GM18873 (cell line): ENCODE data around the gene COPZ2.
"Not testable (repeated sequence)": the region's sequence is repeated elsewhere in the genome, so short reads cannot be mapped to it uniquely, and the experiment has no call there.

Experiments used
- ATAC-seq: cut with Tn5 transposase; IDR thresholded peaks from one replicate; pipeline ENCODE4 v1.9.1; 2021; ENCODE audit warnings: mild to moderate bottlenecking, moderate library complexity, moderate number of reproducible peaks; ENCODE audit not compliant: unreplicated experiment, low FRiP score

Gene COPZ2, protein sequence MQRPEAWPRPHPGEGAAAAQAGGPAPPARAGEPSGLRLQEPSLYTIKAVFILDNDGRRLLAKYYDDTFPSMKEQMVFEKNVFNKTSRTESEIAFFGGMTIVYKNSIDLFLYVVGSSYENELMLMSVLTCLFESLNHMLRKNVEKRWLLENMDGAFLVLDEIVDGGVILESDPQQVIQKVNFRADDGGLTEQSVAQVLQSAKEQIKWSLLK

DNA sequence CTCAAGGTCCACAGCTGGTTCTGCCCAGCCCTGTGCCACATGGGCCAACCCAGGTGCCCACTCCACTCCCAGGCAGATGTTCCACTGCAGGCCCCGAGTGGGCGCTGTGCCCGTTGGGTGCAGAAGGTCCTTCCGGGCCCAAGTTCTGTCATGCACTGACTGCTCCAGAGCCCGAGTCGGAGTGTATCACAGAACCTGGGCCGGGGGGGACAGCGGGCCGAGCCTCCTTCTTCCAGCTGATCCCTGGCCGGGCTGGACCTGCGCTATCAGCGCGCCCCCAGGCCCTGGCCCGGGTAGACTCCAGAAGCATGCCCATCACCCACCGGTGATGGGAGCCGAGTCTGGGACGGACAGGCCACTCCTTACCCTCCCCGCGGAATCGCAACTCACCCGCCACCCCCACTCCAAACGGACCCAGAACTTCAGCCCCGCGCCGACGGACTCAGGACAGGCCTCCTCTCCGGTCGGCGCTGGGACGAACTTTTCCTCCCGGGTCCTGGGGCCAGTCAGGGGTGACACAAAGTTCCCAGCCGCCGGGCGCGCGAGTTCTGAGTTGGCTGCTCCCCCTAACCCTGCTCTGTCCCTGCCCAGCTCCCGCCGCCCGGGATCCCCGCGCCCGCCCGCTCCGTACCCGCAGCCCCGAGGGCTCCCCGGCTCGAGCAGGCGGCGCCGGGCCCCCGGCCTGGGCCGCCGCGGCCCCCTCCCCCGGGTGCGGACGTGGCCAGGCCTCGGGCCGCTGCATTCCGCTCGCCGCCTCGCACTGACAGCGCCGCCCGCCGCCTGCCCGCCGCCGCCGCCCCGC is at the start of gene COPZ2:
Gene COPZ2 (minus strand): TSS at position 762 of the 802 bp plus-strand sequence. CDS start 20 bp downstream, at position 742.
- no peak for ATAC-seq

DNA sequence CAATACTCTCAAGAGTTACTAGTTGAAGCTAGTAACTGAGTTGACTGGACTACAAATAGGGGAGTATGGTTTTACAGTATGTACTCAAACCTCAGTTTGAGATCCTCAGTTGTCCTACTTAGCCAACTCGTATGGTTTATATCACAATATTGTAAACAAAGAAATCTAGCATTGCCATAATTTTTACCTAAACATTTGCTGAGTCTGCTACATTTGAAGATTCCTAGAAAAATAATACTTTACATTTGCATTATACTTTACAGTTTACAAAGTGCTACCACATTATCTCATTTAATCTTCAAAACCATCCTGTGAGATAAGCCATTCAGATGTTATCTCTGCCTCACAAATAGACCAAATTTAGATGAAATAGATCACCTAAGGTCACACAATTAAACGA is 47.3 kb upstream of the COPZ2 start:
- ATAC-seq: no peak

DNA sequence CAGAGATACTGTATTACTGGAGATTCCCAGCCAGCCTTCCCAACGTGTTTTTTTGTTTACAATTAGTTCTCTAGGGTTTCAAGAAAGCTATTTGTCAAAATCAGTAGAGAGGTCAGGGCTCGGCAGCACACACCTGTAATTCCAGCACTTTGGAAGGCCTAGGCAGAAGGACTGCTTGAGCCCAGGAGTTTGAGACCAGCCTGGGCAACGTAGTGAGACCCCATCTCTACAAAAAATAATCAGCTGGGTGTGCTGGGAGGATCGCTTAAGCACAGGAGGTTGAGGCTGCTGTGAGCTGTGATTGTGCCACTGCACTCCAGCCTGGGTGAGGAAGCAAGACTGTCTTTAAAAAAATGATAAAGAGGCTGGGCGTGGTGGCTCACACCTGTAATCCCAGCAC is 44.3 kb upstream of the COPZ2 start:
- ATAC-seq: no peak

DNA sequence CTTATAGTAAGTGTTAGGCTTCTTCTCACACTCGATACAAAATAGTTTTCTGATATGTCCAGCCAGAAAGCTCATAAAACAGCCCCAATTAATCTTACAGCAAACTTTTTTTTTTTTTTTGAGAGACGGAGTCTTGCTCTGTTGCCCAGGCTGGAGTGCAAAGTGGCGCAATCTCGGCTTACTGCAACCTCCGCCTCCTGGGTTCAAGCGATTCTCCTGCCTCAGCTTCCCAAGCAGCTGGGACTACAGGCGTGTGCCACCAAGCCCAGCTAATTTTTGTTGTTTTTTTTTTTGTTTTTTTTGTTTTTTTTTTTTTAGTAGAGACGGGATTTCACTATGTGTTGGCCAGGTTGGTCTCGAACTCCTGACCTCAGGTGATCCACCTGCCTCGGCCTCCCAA is 39.6 kb upstream of the COPZ2 start:
- not testable (repeated sequence) for ATAC-seq

DNA sequence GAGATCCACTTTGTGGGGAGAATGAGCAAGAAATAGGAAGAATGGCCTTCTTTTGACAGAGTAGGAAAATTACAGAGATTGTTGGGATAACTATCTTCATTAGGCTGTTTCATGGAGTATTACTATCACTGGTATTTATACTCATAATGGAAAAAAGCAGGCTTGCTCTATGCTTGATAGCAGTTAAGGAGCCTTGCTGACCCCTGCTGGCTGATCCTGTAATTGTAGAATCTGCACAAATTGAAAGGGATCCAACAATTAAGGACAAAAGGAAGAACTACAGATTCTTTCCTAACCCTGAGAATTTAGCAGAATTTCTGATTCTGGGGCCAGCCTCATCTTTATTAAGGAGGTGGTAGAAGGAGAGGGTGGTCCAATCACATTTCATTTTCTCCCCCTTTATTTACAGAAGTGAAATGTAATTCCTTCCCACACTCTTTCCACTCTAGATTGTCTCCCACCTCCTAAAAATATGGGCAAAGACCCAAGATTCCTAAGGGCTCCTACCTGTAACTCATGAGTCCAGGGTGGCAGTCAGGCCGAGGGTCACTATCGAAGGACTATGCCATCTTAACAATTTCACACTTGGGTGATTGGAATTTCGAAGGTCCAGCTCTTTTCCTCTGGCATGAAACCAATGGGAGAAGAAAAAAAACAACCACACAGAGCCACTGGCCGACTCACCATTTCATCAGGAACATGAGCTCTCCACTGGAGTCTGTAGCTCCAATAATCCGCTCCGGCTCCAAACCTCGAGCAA is 36.9 kb upstream of the COPZ2 start:
- ATAC-seq: no peak

DNA sequence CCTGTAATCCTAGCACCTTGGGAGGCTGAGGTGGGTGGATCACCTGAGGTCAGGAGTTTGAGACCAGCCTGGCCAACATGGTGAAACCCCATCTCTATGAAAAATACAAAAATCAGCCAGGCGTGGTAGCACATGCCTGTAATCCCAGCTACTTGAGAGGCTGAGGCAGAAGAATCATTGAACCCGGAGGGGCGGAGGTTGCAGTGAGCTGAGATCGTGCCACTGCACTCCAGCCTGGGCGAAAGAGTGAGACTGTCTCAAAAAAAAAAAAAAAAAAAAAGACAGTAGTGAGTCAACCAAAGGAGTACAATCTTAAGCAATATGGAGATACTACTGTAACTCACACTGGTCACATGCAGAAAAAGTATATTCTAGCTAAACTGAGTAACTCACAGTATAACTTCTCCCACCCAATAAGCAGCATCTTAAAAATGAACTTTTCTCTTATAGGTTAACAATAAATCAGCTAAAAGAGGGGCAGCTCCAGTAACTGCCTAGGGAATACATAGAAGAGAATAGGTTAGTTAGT is 36.0 kb upstream of the COPZ2 start:
- ATAC-seq: not testable (repeated sequence)

DNA sequence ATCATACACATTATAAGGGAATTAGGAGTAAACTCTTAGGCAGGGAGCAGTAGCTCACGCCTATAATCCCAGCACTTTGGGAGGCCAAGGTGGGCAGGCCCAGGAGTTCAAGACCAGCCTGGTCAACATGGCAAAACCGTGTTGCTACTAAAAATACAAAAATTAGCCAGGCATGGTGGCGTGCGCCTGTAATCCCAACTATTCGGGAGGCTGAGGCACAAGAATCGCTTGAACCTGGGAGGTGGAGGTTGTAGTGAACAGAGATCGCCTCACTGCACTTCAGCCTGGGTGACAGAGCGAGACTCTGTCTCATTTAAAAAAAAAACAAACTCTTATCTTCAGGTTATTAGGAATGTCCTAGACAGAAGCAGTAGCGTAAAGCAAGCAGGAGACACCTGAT is 35.2 kb upstream of the COPZ2 start:
- ATAC-seq: not testable (repeated sequence)

DNA sequence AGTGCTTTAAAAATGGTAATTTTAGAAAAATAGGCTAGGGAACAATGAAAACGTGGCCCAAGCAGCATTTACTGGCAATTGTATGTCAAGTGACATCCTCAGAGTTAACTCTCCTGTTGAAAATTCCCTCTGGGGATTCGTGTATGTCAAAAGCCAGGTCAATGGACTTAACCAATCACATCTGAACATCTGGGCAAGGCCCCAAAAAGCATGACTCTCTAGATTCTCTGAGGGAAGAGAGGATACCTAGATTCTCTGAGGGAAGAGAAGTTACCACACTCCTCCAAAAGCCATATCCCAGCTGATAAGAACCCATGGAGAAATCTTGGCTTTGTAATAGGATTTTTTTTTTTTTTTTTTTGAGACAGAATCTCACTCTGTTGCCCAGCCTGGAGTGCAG is 34.1 kb upstream of the COPZ2 start:
- no peak for ATAC-seq

DNA sequence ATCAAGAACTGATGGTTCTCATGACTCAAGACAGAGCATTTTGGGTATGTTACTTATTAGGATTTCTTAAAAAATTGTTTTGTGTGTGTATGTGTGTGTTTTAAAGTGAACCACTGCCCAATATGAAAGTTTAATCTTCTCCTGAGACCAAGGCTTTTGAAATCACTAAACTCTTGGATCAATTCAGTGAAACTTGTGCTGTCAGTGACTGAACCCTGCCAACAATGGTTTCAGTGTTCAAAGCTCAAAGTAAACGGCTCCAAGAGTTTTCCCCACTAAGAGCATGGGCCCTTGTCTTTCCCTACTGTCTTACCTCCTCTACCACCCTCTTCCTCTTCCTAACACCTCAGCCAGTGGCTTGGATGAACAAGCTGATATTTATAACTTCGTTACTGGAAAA is 32.6 kb upstream of the COPZ2 start:
- no peak for ATAC-seq

DNA sequence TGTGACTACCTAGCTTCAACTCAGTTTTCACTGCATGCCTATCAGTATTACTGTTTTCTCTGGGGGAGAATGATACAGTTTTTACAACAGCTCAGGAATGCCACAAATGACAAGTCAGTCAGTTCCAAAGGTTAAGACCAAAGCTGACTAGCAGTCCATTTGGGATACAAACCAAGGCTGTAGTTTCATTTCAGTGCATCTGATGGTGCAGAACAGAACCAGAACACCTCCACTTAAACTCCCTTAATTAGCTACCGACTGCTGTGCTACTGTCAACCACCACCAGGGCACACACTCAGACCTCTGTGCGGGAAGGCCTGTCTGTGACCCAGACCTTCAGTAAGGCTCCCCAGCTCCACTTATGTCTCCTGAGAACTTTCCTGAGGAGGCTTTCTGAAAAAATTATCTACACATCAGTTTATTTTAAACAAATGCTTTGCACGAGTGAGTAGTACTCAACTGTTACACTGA is 30.9 kb upstream of the COPZ2 start:
- no peak for ATAC-seq

DNA sequence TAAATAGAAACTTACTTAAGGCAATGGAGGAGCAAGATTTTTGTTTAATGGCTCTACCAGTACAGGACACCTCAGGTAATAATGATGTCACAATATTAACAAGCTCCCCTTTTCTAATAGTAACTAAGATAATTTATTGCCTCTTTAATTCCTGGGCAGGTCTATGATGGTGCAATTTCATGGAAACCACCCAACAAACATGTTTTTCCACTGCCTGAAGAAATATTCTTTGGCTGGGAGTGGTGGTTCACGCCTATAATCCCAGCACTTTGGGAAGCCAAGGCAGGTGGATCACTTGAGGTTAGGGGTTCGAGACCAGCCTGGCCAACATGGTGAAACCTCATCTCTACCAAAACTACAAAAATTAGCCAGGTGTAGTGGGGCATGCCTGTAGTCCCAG is 30.2 kb upstream of the COPZ2 start:
- not testable (repeated sequence) for ATAC-seq

DNA sequence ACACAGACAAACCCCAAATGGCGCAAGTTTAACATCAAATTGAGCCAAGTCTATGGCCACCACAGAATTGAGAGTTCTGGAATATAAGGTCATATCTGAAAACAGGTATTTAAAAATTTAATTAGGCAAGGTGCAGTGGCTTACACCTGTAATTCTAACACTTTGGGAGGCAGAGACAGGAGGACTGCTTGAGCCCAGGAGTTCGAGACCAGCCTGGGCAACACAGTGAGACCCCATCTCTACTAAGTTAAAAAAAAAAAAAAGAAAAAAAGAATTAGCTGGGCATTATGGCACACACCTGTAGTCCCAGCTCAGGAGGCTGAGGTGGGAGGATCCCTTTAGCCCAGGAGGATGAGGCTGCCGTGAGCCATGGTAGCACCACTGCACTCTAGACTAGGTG is 29.6 kb upstream of the COPZ2 start:
- no peak for ATAC-seq

DNA sequence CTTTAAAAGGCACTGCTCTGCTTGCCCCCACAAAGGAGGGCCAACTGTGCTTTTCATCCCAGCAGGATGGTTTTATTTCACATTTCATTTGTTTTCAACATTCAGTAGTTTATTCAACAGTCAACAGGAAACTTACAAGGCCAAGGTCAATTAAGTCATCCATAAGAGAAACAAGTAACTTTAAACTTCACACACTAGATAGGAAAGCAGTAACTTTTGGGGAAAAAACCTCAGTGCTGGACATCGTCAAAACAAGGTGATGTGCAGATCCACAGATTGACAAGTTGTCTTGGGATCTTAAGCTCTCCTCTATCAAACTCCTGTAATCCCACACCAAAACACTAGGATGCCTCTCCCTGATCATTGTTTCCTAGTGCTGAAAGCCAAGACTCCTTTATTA is 29.1 kb upstream of the COPZ2 start:
- ATAC-seq: no peak

DNA sequence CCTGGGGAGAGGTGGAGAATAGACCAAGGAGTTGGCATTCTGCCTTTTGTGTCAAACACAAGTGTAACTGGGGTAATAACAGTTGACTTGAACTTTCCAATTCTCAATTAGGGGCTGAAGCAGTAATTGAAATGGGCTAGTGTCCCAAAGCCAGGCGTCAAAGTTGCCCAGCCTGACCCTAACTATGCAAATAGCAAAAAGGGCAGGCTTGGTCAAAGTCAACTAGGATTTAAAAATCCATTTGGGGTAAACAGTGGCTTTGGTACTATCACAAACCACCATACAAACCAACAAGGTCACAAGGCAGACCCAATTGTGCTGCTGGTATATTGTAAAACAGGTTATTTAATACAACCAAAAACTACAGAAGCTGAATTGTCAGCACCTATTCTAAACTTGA is 28.6 kb upstream of the COPZ2 start:
- no peak for ATAC-seq

DNA sequence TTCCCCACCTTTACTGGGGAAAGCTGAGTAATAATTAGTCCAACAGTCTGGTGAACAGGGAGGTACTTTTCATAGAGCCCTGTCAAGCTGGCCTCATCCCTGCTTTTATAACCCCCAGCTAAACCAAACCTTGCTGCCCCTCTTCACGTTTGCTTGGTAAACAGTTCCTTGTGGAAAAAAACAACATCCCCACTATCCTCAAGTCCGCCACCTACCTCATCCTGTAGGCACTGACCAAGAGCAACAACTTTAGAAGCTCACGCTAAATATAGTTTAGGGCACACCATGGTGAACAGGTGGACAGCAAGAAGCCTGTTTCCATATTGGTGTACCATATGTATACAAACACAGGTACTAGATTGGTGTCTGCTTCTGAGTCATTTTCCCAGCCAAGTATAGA is 27.0 kb upstream of the COPZ2 start:
- no peak for ATAC-seq

DNA sequence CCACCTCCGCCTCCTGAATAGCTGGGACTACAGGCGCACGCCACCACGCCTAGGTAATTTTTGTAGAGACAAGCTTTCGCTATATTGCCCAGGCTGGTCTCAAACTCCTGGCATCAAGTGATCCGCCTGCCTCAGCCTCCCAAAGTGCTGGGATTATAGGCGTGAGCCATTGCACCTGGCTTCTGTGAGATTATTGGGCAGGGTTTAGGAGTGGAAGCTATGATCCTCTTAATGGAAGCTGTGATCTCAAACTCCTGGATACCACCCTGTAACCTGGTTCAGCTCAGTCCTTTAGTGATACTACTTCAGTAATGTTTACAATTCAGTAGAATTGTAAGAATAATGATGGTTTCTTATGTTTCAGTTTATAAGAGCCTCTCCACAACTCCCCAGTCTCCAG is 24.7 kb upstream of the COPZ2 start:
- ATAC-seq: no peak

DNA sequence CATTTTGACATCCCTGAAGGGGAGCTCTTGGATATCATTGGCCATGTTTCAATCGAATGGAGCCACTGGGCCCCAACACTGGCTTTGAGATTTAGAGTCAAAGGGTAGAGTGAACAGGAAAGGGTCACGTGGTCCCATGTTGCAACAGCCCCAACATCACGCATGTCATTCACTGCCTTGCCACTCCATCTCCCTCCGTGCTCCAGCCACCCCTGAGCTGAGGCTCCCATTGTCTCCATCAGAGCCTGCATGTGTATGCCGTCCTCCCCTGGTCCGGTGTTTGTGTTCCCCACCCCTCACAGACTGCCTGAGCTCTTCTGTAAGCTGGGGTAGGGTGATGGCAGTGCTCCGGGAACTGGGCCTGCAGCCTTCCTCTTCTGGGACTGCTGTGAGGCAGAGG is 22.7 kb upstream of the COPZ2 start:
- no peak for ATAC-seq

DNA sequence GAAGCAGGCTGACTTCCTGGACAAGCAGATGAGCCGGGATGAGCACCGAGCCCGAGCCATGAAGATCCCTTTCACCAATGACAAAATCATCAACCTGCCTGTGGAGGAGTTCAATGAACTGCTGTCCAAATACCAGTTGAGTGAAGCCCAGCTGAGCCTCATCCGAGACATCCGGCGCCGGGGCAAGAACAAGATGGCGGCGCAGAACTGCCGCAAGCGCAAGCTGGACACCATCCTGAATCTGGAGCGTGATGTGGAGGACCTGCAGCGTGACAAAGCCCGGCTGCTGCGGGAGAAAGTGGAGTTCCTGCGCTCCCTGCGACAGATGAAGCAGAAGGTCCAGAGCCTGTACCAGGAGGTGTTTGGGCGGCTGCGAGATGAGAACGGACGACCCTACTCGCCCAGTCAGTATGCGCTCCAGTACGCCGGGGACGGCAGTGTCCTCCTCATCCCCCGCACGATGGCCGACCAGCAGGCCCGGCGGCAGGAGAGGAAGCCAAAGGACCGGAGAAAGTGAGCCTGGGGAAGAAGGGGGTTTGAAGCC is 21.6 kb upstream of the COPZ2 start:
- ATAC-seq: no peak

DNA sequence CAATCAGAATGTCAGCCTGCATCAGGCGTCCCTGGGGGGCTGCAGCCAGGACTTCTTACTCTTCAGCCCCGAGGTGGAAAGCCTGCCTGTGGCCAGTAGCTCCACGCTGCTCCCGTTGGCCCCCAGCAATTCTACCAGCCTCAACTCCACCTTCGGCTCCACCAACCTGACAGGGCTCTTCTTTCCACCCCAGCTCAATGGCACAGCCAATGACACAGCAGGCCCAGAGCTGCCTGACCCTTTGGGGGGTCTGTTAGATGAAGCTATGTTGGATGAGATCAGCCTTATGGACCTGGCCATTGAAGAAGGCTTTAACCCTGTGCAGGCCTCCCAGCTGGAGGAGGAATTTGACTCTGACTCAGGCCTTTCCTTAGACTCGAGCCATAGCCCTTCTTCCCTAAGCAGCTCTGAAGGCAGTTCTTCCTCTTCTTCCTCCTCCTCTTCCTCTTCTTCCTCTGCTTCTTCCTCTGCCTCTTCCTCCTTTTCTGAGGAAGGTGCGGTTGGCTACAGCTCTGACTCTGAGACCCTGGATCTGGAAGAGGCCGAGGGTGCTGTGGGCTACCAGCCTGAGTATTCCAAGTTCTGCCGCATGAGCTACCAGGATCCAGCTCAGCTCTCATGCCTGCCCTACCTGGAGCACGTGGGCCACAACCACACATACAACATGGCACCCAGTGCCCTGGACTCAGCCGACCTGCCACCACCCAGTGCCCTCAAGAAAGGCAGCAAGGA is 21.0 kb upstream of the COPZ2 start:
- ATAC-seq: no peak

DNA sequence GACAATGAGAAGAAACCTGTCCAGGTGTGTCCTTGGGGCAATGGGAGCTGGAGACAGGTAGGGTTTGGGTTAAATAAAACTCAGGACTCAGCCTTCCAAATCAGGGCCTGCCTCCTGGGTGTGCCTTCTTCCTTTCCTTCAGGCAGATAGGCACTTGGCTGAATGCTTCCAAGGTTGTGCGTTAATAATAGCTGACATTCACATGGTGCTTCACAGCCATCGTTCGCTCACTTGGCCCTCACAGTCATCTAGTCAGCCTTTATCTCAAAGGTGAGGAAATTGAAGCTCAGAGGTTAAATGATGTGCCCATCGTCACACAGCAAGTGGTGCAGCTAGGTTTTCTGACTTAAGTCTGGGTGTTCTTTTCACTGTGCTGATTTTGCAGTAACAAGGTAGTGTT is 20.0 kb upstream of the COPZ2 start:
- ATAC-seq: no peak
